ENCODE data around the gene BICD2. TPM values are rescaled to one million over a fixed set of nuclear protein-coding genes. Genes with fewer than 3 reads are reported as not detected.

BICD2 gene
- total RNA-seq, 1 donor from 2014 or later, result 25.5 TPM

DNA sequence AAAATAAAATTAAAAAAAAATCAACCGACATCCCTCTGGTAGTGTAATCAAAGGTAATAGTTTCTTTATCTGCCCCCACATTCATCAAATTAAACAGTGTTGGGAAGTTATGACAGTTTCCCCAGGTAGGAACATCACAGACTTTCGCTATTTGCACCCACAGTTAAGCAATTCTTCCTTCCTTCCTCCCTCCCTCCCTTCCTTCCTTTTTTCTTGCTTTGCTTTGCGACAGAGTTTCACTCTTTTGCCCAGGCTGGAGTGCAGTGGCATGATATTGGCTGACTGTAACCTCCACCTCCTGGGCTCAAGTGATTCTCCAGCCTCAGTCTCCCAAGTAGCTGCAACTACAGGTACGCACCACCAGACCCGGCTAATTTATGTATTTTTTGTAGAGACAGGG, 10.8 kb upstream of the BICD2 start:
- H3K9me3 Mint-ChIP-seq (ENCODE audit: low read depth), result no peaks in the 10 kb centered on the region
- H3K27ac Mint-ChIP-seq, result no peak overlapping the region
- H3K4me3 Mint-ChIP-seq (ENCODE audit: low read depth), result no peak overlapping the region
- H3K27me3 Mint-ChIP-seq, result no peaks in the 10 kb centered on the region
- no peaks in the 10 kb centered on the region for H3K36me3 Mint-ChIP-seq (ENCODE audit: insufficient read depth)
- no peaks in the 10 kb centered on the region for H3K4me1 Mint-ChIP-seq (ENCODE audit: low read depth)
- DNase-seq (ENCODE audit: low spot score, unreplicated experiment), result no peak
- TF ChIP-seq, protein P1, sequence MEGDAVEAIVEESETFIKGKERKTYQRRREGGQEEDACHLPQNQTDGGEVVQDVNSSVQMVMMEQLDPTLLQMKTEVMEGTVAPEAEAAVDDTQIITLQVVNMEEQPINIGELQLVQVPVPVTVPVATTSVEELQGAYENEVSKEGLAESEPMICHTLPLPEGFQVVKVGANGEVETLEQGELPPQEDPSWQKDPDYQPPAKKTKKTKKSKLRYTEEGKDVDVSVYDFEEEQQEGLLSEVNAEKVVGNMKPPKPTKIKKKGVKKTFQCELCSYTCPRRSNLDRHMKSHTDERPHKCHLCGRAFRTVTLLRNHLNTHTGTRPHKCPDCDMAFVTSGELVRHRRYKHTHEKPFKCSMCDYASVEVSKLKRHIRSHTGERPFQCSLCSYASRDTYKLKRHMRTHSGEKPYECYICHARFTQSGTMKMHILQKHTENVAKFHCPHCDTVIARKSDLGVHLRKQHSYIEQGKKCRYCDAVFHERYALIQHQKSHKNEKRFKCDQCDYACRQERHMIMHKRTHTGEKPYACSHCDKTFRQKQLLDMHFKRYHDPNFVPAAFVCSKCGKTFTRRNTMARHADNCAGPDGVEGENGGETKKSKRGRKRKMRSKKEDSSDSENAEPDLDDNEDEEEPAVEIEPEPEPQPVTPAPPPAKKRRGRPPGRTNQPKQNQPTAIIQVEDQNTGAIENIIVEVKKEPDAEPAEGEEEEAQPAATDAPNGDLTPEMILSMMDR (IDR thresholded peaks at IDR 0.05; ENCODE audit: unreplicated experiment), result no peak

DNA sequence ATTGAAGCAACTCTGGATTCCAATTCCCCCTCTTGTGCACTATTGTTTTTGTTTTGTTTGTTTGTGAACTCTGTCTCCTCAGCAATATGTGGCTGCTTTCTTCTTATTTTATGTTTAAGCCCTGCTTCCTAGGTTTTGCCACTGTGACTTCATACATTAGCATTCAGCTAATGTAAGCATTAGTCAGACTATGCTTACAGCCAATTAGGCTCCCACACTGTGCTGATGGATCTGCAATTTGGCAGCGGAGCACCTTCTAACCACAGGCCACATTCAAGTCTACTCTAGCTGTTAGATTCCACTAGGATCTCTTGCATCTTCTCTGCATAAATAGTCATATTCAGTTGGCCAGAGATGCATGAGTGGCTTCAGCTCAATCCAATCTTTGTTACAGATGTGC, 9.6 kb upstream of the BICD2 start:
- Mint-ChIP-seq H3K27ac (no peak overlapping the region), H3K36me3 (ENCODE audit: insufficient read depth) (no peaks in the 10 kb centered on the region), H3K27me3 (no peaks in the 10 kb centered on the region), H3K4me3 (ENCODE audit: low read depth) (no peak overlapping the region), H3K9me3 (ENCODE audit: low read depth) (no peaks in the 10 kb centered on the region), H3K4me1 (ENCODE audit: low read depth) (no peaks in the 10 kb centered on the region)
- TF ChIP-seq, protein P1 (IDR thresholded peaks at IDR 0.05; ENCODE audit: unreplicated experiment), result no peak
- no peak for DNase-seq (ENCODE audit: low spot score, unreplicated experiment)

DNA sequence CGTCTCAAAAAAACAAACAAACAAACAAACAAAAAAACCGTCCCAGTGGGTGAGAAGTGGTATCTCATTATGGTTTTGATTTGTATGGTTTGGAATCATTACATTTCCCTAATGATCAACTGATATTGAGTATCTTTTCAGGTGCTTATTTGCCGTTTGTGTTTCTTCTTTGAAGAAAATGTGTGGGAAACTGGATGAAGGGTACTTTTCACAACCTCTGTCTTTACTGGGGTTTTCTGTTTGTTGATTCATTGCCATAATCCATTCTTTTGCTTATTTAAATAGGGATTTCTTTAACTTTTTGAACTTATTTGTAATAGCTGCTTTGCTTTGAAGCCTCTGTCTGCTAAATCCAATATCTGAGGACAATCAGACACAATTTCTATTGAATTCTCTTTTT, 9.2 kb upstream of the BICD2 start:
- no peak overlapping the region for H3K4me3 Mint-ChIP-seq (ENCODE audit: low read depth)
- no peak overlapping the region for H3K27ac Mint-ChIP-seq
- TF ChIP-seq, protein P1 (IDR thresholded peaks at IDR 0.05; ENCODE audit: unreplicated experiment), result no peak
- H3K27me3 Mint-ChIP-seq, result no peaks in the 10 kb centered on the region
- H3K9me3 Mint-ChIP-seq (ENCODE audit: low read depth), result no peaks in the 10 kb centered on the region
- no peaks in the 10 kb centered on the region for H3K4me1 Mint-ChIP-seq (ENCODE audit: low read depth)
- H3K36me3 Mint-ChIP-seq (ENCODE audit: insufficient read depth), result no peaks in the 10 kb centered on the region
- DNase-seq (ENCODE audit: low spot score, unreplicated experiment), result no peak

DNA sequence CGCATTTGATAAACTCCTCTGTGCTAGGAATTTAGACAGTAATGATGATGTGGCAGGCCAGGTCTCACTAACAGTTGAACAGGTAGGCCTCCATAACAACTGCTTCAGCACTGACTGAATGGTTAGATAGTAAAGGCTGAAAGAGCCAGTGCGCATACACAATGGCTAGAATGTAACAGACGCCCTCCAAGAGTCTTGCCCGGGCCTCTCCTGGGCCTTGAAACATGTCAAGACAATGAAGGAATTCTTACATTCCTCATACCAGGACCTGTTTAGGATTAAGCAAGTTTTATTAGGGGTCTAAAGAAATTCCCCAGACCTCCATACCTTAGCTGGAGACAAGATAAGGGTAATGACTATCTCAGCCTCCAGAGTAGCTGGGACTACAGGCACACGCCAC, 6.7 kb upstream of the BICD2 start:
- no peak overlapping the region for H3K4me3 Mint-ChIP-seq (ENCODE audit: low read depth)
- peaks cover 4% of the 10 kb centered on the region for H3K27me3 Mint-ChIP-seq
- H3K36me3 Mint-ChIP-seq (ENCODE audit: insufficient read depth), result no peaks in the 10 kb centered on the region
- TF ChIP-seq, protein P1 (IDR thresholded peaks at IDR 0.05; ENCODE audit: unreplicated experiment), result no peak
- no peak overlapping the region for H3K27ac Mint-ChIP-seq
- no peak for DNase-seq (ENCODE audit: low spot score, unreplicated experiment)
- no peaks in the 10 kb centered on the region for H3K9me3 Mint-ChIP-seq (ENCODE audit: low read depth)
- no peaks in the 10 kb centered on the region for H3K4me1 Mint-ChIP-seq (ENCODE audit: low read depth)

DNA sequence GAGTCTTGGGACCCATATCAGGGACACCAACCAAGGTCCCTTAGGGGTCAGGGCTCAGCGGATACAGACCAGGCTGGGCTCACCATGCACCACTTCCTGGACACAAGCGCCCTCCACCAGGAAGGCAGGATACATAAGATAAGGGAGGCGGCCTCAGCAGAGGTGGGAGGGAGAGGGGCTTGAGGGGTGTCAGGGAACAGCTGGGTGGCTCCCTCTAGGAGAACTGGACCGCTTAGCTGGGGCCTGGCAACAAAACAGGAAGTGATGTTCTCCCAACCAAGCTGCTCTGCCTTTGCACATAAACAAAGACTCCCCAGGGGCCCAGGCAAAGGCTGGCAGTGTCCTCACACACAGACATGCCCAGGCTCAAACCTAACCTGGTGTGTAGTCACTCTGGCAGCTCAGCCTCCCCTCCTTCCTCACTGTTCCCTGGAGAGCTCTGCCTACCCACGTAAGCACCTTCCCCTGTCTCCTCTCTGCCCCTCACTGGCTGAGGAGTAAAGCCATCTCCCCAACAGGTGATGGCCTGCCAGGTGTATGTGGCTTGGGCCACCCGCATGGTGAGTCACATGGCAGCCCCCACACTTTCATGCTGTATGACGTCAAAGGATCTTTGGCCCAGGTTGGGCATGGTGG, 5.8 kb upstream of the BICD2 start:
- Mint-ChIP-seq H3K27me3 (peaks cover 4% of the 10 kb centered on the region), H3K27ac (no peak overlapping the region), H3K4me1 (ENCODE audit: low read depth) (peaks cover 6% of the 10 kb centered on the region), H3K36me3 (ENCODE audit: insufficient read depth) (no peaks in the 10 kb centered on the region), H3K9me3 (ENCODE audit: low read depth) (no peaks in the 10 kb centered on the region), H3K4me3 (ENCODE audit: low read depth) (no peak overlapping the region)
- TF ChIP-seq, protein P1 (IDR thresholded peaks at IDR 0.05; ENCODE audit: unreplicated experiment), result no peak
- DNase-seq (ENCODE audit: low spot score, unreplicated experiment), result no peak
